ENCODE data around the gene ZBTB4.

DNA sequence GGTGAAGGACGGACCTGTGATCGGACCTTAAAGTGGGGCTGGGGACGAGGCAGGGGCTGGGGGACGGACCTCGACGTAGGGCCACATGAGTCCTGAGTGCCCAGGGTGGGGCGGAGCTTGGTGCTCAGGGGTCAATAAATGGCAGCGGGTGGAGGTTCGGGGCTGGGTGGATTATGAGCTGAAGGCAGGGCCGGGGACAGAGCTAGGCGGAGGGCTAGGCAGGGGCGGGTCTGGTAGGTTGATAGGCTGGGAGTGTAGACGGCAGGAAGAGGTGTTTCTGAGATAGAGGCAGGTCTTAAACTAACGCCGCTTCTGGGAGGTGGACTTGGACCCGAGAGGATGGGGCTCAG is 33.8 kb downstream of the ZBTB4 start:
- TF ChIP-seq, protein P1, sequence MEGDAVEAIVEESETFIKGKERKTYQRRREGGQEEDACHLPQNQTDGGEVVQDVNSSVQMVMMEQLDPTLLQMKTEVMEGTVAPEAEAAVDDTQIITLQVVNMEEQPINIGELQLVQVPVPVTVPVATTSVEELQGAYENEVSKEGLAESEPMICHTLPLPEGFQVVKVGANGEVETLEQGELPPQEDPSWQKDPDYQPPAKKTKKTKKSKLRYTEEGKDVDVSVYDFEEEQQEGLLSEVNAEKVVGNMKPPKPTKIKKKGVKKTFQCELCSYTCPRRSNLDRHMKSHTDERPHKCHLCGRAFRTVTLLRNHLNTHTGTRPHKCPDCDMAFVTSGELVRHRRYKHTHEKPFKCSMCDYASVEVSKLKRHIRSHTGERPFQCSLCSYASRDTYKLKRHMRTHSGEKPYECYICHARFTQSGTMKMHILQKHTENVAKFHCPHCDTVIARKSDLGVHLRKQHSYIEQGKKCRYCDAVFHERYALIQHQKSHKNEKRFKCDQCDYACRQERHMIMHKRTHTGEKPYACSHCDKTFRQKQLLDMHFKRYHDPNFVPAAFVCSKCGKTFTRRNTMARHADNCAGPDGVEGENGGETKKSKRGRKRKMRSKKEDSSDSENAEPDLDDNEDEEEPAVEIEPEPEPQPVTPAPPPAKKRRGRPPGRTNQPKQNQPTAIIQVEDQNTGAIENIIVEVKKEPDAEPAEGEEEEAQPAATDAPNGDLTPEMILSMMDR (conservative IDR thresholded peaks at IDR 0.05; ENCODE audit: low read depth, low read length): no peak
- TF ChIP-seq EZH2phosphoT487 (IDR thresholded peaks at IDR 0.05; ENCODE audit: borderline replicate concordance, low read length): no peak
- TF ChIP-seq EZH2 (IDR thresholded peaks at IDR 0.05; ENCODE audit: low read length, unreplicated experiment): no peak

Data from PC-3 (cell line).